Fibroblast of the aortic adventitia (primary cell): ENCODE measurements around the gene TNS3. TPM values are rescaled to one million over a fixed set of nuclear protein-coding genes. Genes with fewer than 3 reads are reported as not detected.
"Not testable (repeated sequence)": the region's sequence is repeated elsewhere in the genome, so short reads cannot be mapped to it uniquely, and the experiment has no call there.

ENCODE experiments used
- DNase-seq: peaks from one replicate; pipeline ENCODE4 v3.0.0-alpha.2; 2010; ENCODE audit warnings: low read depth
- H3K4me3 ChIP-seq: 2 replicates; pipeline ENCODE4 v1.5.1; 2011; ENCODE audit warnings: low read depth, mild to moderate bottlenecking, control low read depth, low read length, moderate library complexity
- total RNA-seq: library from RNA; depleted of rRNA; stranded (reverse); fragments of >200 nt; gene quantifications from 2 replicates; pipeline ENCODE4 v1.2.3, GENCODE V29; 2012; ENCODE audit warnings: low replicate concordance
- TF ChIP-seq, protein P1 (sequence below): IDR thresholded peaks from 2 replicates; pipeline ENCODE4 v1.5.1; 2011; ENCODE audit warnings: mild to moderate bottlenecking, low read length, control low read depth, inconsistent platforms; ENCODE audit not compliant: insufficient read depth

TNS3 gene
- total RNA-seq, 1 donor = 28.3 TPM

DNA sequence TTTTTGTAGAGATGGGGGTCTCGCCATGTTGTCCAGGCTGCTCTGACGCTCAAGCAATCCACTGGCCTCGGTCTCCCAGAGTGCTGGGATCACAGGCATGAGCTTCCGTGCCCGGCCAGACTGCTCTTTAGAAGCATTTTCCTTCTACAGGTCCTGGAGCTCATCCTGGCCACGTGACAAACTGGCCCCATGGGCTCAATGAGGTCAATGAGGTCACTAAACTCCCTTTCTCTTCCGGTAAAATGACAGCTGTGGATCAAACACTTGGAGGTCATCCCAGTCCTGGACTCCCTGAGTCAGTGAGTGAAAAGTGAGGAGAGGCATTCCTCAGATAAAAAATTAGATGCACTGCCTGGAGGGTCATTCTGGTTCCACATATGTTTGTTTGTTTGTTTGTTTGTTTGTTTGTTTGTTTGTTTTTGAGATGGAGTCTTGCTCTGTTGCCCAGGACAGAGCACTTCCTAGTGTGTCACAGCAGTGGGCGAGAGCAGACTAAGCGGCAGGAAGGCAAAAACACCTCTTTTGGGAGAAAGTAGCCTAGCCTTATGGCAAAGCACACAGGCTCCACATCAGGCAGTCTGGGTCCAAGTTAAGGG, 134.9 kb downstream of the TNS3 start:
- H3K4me3 ChIP-seq = no peak overlapping the region
- TF ChIP-seq, protein P1, sequence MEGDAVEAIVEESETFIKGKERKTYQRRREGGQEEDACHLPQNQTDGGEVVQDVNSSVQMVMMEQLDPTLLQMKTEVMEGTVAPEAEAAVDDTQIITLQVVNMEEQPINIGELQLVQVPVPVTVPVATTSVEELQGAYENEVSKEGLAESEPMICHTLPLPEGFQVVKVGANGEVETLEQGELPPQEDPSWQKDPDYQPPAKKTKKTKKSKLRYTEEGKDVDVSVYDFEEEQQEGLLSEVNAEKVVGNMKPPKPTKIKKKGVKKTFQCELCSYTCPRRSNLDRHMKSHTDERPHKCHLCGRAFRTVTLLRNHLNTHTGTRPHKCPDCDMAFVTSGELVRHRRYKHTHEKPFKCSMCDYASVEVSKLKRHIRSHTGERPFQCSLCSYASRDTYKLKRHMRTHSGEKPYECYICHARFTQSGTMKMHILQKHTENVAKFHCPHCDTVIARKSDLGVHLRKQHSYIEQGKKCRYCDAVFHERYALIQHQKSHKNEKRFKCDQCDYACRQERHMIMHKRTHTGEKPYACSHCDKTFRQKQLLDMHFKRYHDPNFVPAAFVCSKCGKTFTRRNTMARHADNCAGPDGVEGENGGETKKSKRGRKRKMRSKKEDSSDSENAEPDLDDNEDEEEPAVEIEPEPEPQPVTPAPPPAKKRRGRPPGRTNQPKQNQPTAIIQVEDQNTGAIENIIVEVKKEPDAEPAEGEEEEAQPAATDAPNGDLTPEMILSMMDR = no peak
- no peak for DNase-seq

DNA sequence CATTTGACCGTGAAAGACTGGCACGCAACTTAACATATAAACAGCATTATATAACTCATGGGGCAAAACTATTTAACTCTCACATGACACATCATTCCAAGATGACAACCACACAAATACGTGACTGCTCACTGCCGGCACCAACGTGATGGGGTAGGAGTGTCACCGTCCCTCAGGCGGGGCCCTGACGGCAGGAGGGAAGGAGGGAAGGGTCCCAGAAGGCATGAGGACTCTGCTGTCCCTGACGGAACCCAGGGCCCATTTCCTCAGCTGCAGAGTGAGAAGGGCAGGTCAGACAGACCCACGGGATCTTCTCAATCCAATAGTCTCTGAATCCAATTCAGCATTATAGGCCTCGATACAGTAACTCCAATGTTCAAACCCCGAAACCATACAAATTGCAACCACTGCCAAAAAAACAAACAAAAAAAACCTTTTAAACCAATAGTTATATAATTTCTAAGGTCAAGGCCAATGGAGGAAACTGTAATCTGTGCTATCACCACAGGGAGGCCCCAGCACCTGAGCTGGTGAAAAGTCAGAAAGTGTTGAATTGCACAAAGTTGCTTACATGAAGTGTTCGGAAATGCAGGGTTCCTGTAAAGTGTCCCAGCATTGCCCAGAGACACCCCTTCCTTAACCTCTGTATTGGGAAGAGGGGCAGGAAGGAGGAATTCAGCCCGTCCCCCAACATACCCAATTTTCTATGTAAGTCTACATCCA, 137.4 kb downstream of the TNS3 start:
- TF ChIP-seq, protein P1 = peak; percentile 66
- H3K4me3 ChIP-seq = no peak overlapping the region
- DNase-seq = peak; percentile 54

DNA sequence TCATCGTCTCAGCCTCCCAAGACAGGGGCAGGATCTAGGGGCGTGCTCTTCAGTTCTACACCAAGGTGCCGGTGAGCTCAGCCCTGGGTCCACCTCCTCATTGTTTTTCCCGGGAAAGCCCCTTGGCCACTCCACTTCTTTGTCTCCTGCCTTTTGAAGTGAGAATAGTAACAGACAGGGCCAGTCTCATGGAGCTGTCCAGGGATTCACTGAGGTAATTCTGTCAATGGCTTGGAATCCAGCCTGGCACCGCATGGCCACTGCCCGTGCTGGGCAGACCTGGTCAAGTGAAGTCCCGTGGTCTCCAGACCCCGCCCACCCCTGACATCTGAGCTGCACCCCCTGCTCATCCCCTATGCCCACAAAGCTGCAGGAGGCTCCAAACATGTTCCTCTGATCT, 138.9 kb downstream of the TNS3 start:
- no peak for DNase-seq
- TF ChIP-seq, protein P1 = no peak
- H3K4me3 ChIP-seq = no peak overlapping the region

DNA sequence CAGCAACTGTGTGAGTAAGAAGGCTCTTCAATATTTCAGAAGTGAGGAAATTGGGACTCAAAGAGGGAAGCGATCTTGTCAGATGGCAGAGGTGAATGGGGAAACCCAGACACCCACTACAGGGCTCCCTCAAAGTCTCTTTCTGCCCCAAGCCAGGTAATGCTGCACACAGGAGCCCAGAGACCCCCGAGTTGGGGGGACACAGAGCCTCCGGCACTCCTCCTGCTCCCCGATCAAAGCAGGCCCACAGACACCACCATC, 139.4 kb downstream of the TNS3 start:
- H3K4me3 ChIP-seq = no peak overlapping the region
- no peak for DNase-seq
- TF ChIP-seq, protein P1 = no peak

DNA sequence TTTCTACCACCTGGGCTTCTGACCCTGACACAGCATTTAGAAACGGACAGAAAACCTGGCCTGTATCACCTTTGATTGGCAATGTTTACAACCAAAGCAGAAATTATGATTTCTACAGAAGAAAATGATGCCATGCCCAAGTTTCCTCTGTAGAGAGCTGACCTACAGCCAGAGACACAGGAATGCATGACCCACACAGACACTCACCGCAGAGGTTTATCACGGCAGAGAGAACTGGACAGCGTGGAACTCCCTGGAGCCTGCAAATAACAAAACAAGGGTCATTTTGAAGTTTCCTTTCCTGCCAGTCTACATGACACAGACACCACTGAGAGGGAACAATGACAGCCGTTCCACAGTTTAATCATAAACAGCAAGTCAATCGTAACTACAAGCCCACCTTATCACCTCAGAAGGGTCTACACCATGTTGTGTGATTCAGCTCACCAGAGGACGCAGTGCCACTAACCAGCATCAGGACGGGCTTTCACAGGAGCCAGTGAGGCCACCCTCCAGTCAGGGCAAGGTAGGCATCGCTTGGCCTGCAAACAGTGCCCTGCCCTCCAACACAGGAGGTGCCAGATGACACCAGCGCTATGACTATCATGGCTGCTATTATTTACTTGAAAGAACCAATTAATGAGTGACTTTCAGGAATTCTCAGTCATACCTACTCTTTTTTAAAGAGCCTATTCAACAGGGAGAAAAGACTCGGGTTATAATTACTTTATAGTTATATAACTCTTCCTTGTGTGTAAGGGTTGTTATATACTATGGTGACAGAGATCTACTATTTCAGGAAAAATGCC, 139.9 kb downstream of the TNS3 start:
- no peak overlapping the region for H3K4me3 ChIP-seq
- no peak for DNase-seq
- TF ChIP-seq, protein P1 = no peak

DNA sequence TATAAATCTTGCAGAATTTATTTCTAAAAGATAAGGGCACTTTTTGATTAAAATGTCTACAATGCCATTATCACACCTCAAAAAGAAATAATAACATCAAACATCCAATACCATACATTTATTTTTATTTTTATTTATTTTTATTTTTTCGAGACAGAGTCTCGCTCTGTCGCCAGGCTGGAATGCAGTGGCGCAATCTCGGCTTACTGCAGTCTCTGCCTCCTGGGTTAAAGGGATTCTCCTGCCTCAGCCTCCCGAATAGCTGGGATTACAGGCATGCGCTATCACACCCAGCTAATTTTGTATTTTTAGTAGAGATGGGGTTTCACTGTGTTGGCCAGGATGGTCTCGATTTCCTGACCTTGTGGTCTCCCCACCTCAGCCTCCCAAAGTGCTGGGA, 140.9 kb downstream of the TNS3 start:
- not testable (repeated sequence) for DNase-seq, H3K4me3 ChIP-seq

DNA sequence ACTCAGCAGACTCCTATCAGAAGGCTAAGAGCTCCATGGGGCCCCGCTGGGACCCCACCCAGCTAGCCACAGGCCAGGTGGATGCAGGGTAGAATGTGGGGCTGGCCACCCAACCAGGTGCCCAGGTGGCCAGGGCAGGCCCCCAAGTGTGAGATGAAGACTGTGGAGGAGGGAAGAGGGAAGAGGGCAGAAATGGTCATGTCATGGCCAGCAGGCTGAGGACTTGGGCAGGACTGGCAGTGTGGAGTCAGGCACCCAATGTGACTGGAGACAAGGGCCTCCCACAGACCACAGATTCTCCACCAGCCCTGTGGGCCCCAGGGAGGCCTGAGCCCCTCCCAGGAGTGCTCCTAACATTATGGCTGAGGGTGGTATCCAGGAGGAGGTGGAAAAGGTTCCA, 141.6 kb downstream of the TNS3 start:
- TF ChIP-seq, protein P1 = no peak
- H3K4me3 ChIP-seq = no peak overlapping the region
- DNase-seq = no peak
